ENCODE measurements around the gene RNASEH1.

GRCh38 chr2:3505771-3506170 lies 52.4 kb downstream of the RNASEH1 start:
- TF ChIP-seq ETV6 (conservative IDR thresholded peaks at IDR 0.05 in 1 of 2, IDR thresholded peaks at IDR 0.05 in 1 of 2; ENCODE audit: borderline replicate concordance in 1 of 2, low read depth in 1 of 2) = no peak
- TF ChIP-seq CEBPB (IDR thresholded peaks at IDR 0.05; ENCODE audit: borderline replicate concordance in 1 of 2, low read depth in 2 of 2, low read length in 2 of 2) = no peak
- TF ChIP-seq, protein P1, sequence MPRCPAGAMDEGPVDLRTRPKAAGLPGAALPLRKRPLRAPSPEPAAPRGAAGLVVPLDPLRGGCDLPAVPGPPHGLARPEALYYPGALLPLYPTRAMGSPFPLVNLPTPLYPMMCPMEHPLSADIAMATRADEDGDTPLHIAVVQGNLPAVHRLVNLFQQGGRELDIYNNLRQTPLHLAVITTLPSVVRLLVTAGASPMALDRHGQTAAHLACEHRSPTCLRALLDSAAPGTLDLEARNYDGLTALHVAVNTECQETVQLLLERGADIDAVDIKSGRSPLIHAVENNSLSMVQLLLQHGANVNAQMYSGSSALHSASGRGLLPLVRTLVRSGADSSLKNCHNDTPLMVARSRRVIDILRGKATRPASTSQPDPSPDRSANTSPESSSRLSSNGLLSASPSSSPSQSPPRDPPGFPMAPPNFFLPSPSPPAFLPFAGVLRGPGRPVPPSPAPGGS (IDR thresholded peaks at IDR 0.05; ENCODE audit: borderline replicate concordance, insufficient read depth, low read depth, low read length, poor library complexity, severe bottlenecking) = no peak
- TF ChIP-seq PML (IDR thresholded peaks at IDR 0.05; ENCODE audit: low read length) = no peak
- no peak for TF ChIP-seq ATF3 (IDR thresholded peaks at IDR 0.05; ENCODE audit: borderline replicate concordance, extremely low read depth, low read depth, low read length)
- TF ChIP-seq, protein P2, sequence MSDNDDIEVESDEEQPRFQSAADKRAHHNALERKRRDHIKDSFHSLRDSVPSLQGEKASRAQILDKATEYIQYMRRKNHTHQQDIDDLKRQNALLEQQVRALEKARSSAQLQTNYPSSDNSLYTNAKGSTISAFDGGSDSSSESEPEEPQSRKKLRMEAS (IDR thresholded peaks at IDR 0.05; ENCODE audit: low read depth, low read length) = no peak
- no peak for TF ChIP-seq ZZZ3 (IDR thresholded peaks at IDR 0.05; ENCODE audit: control insufficient read depth, insufficient read length, low read depth)
